NCI-H345 (cell line): ENCODE results near the gene LPP.

ENCODE experiments used
- DNase-seq: peaks from one replicate; lab custom pipeline; 2025; lab: John Stamatoyannopoulos, UW

LPP gene

DNA sequence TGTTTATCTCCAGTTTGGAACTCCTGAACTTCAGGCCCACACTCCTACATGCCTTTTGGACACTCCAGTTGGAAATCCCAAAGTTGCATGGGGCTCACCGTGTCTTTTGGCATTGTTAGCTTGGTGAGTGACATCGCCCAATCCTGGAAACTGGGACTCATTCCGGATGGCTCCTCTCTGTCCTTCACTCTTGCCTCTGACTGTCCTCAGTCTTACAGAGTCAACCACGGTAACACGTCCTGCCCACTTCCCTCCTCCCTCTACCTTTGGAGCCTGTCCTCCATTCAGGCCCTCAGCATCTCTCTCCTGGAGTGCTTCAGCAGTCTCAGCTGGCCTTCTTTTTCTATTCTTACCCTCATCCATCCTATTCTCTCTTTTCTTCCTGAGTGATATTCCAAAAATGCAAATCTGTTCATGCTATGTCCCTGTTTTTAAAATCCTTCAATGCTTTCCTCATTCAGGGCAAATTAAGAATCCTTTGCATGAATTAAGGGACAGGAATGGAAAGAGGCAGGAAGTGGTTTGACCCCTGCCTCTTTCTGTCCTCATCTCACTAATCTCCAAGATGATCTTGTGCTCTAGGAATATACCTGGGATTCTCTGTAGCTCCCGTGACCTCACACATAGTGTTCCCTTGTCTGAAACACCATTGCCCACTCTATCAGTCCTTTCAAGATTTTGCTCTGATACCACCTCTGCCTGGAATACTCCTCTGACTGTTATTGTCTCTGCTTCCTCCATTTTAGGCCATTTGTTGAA lies 42.5 kb downstream of the LPP start:
- no peak for DNase-seq

DNA sequence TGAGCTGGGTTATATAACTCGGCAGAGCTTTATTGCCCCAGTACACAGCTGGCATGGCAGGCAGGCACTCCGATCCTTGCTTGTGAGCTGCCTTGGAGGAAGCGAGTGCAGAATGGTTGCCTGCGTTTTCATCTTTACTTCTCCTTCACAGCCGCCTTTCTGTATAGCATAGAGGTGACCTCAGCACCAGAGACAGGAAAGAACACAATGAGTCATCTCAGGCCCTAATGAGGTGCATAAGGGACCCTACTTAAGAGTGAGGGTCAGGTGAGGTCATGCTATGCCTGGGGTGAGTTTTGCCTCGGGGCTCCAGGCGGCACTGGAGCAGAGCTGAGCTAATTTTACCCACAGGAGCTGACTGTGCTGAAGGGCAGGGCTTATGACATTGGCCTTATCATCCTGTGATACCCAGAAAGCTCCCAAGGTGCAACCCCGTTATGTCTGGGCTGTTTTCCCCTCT lies 43.5 kb downstream of the LPP start:
- DNase-seq, result no peak

DNA sequence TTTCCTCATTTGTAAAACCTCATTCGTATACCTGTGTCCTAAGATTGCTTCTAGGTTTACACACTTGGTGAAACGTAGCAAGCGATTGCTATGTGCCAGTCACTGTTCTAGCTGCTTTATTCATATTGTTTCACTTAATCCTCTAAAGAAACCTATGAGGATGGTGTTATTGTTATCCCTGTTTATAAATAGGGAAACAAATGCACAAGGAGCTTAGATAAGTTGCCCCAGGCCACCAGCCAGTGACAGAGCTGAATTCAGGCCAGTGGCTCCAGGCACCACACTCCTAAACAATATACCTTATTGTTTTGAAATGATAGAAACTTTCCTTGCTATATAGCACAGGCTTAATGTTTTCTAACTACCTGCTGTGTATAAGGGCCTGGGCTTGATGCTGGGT lies 44.0 kb downstream of the LPP start:
- no peak for DNase-seq

DNA sequence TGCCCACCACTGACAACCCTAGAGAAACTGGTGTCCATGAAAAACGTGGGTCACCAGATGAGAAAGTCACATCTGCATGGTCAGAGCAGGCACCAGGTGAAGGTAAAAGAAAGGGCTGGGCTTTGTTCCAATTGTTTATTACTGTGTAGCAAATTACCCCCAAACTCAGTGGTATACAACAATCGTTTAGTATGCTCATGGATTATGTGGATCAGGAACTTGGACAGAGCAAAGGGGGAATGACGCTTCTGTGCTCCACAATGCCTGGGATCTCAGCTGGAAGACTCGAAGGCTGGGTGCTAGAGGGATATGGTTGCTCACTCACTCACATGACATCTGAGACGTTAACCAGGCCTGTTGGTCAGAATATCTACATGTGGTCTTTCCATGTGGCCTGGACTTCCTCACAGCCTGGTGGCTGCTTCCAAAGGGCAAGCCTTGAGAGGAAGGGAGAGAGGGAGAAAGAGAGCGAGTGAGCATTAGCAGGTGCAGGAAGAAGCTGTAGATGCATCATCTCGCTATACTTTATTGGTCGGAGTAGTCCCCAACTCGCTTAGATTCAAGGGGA lies 44.9 kb downstream of the LPP start:
- DNase-seq, result no peak

DNA sequence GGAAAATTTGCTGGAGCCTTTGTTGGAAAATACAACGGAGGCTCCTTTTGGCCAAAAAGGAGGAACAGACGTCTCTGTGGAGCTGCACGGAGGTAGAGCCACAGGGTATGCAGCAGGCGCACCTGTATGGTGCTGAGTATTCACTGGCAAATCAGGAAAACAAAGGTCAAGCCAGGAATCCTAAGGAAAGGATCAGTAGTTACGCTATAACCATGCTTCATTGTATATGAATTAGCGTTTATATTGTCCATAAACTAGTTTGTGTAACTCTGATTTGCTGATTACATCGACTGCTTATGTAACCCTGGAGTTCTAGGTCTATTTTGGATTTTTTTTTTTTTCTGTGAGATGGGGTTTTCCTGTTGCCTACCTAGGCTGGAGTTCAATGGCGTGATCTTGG lies 45.4 kb downstream of the LPP start:
- DNase-seq, result no peak

DNA sequence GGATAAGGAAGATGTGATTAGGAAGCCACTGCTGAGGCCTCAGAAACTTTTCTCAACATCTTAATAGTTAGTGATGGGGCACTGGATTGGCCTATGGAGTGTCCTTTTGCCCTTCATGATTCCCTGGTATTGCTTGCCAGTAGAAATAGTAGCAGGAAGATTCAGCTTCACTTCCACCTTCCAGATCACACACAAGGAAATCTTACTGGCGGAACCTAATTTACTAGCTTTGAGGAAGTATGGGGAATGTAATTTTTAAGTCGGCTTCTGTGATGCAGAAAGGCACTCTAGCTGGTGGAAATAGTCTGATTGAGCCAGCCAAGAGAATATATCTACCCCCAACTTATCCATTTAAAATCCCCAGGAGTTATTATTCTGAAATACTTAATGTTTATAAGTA lies 46.5 kb downstream of the LPP start:
- no peak for DNase-seq

DNA sequence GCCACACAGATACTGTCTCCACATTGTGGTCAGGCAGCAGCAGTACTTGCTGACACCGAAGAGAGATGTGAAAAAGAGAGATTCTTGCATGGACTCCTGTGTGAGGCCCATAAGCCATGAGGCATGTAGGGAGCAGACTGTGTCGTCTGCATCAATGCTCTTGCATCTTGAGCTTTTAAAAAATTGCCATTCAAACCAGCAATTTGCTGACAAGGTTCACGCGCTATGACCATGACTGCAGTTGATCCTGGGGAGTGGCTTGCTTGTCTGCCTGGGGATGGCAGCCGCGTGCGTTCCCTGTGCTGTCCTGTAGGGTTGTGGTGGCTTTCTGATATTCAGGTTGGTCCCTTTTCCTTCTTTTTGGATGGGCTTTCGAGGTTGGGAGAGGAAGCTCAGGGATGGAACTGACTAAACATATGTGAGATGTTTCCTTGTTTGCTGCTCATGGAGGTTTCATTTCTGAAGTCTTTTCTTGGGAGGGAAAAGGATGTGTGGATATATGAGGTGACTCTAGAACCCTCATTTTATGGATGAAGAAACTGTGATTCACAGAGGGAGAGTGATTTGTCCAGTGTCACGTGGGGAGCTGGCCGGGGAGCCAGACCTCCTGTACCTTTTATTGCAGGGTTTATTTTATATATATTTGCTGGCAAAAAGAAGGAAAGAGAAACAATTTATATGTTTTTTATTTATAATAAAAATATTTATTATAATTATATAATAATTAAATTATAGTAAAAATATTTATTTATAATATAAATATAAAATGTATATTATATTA lies 48.6 kb downstream of the LPP start:
- no peak for DNase-seq

DNA sequence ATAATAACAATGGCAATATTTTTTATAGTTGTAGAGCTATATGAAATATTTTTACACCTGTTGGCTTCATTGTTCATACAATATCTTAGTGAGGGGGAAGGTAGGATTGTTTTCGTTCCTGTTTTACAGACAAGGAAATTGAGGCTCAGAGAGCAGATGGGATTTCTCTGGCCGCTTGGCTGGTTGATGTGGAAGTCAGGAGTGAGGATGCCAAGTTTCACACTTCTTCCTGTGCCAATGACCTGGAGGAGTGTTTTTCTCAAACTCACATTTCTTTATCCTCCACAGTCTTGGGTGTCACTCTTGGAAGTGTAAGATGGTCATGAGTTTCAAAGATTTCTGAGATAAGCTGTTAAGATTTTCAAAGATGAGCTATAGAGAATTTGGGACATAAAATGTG lies 50.6 kb downstream of the LPP start:
- no peak for DNase-seq

DNA sequence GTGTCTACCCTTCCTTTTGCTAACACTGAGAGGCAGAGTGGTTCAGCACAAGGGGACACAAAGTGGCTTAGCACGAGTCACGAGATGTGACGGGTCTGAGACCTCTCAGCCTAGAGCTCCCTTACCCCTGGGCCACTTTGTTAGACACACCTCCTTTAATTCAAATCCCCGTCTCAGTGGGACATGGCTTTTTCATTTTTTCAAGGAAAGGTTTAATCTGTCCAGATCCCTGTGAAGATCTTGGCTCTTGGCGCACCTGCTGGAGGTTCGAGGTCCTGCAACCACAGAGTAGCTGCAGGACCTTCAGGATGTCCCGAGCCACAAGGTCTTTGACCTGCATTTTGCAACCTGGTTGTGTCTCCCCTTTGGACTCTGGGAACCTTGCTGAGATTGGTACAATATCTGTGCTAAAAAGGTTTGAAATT lies 52.0 kb downstream of the LPP start:
- DNase-seq, result no peak

DNA sequence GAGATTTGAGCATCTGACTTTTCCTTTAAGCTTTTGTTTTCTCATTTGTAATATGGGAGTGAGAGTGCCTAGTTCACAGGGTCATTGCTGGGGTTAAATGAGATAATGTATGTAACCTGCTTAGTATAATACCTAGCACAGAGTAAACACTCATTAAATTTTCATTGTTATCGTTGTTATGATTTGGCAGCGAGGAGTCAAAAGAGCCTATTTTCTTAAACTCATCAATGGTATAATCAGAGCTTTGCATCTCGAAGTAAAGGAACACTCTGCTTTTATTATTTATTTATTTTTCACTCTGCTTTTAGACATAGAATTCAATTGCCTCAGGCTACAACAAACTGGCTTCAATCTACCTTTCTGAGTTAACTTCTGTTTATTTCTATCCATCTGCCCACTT lies 52.8 kb downstream of the LPP start:
- DNase-seq, result no peak

DNA sequence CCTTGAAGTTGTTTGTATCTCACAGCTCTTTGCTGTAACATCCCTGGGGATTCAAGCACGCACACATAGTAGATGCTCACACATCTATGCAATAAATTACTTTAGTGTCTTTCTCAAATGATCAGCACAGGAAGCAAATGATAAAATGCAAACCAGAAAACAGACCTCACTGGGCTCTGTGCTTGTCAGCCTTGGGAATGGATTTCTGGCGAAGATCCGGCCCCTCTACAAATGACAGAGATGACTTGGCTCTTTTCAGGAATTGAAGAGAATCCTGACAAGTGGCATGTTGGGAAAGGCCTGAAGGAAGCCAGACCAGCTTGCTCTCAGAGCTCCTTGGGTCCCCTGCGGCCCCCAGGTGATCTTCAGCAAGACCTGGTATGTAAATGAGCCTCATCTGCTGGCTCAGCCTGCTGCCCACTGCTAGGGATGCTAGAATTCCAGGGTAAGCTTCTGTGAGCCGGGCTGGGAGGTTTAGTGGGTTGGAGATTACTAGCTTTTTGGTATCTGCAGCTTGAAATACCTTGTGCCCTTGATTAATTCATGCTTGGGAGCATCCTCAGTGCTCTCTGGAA lies 54.1 kb downstream of the LPP start:
- no peak for DNase-seq

DNA sequence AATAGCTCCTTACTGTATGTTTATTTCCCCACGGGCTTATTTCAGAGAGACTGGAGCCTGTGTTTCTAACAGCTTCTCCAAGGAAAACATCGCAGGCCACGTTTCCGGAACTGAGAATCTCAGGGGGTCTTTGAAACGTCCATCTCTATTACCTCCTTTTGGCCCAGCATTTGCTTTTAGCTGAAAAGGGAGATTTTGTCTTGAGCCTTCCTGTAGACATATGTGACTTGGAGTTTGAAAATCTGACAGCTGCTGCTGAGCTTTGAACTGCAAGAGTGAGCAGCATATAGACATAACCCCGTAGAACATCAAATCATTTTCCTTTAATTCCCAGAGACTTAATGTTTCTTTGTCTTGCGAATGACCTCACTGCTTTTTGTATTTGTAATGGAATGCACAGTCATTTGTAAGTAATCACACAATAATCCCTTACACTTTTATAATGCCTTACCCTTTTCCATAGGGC lies 54.6 kb downstream of the LPP start:
- no peak for DNase-seq

DNA sequence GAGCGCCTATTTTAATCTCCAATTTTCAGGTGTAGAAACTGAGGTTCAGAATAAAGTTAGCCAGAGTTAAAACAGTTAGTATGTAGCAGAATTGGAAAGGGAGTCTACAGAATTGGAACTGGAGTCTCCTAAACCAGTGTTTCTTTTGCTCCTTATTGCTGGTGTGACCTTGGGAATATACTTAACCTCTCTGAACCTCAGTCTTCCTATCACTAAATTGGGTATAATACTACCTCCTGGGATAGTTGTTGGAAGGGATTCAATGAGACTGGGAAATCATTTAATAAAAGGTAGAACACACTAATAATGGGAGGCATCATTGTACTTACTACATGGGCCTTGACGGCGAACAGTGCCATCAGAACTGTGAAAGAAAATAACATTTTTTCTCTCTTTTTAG lies 55.1 kb downstream of the LPP start:
- DNase-seq, result no peak

DNA sequence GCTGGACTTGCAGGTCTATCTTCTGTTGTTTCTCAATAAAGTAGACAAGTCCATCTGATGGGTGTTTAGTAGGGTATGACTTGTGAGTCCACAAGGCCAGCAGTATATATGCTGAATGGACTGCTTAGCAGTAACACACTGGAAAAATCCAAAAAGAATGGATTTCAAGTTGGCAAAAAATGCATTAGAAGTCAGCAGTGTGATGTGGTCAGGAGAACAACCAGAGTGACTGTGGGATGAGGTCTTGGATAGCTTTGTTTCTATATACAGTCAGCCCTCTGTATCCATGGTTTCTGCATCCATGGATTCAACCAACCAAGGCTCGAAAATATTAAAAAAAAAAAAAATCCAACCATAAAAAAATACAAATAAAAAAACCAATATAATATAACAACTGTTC lies 55.8 kb downstream of the LPP start:
- no peak for DNase-seq

DNA sequence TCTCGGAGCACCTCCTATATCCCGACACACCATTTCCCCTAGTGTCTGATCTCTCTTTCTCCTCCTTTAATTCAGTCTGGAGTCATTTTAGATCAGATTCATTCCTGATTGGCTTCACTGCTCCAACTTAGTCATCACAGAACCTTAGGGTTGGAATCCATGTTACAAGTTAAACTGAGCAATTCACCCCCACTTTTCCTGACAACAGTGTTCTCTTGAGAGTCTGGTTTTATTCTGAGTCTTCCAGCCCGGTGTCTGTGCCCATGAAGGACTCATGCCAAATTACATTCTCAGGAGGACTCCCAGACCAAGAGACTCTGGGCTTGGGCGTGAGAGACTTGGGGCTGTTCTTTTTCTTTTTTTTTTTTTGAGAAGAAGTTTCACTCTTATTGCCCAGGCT lies 57.5 kb downstream of the LPP start:
- DNase-seq, result no peak

DNA sequence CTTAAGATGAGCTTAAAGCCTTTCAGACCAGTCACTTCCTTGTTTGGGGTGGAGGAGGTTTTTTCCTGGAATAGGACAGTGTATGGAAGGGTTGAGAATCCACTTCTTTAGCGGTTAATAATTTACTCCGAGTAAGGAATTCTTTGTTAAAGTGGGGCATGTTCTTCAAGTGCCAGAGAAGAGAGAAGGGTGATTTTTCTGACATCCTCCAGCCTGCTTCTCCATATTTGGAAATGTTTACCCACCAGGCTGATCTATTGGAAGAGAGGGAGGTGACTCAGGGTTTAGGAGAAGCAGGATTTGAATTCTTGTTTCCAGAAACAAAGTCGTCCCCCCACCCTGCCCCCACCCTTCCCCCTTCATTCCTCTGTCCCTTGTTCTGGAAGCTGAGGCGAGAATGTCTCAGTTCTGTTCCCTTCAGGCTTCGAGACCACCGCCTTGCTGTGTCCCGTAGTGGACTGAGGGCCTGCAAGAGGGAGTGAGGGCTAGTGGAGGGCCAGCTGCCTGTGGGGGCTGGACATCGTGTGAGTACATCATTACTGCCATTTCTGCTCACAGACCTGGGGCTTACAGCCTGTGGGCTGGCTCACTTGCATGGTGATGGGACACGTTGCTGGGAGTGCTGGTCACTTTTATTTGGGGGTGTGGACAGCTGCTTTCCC lies 58.5 kb downstream of the LPP start:
- no peak for DNase-seq

DNA sequence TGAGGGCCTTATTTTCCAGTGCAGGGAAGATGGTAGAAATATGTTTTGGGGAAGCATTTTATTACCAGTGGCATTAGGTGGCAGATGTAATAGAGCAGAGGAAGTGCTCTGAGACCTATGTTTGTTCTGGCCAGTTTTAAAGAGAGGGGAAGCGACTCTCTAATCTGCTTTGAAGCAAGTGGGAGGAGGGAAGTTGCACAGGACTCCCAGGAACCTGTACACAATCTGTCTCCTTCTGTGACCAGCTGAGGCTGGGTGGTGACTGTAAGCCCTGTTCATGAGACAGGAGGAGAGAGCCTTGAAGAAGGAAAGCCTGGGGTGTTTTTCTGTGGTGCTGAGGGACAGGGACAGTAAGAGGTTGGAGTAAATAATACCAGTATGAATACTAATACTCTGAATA lies 60.5 kb downstream of the LPP start:
- no peak for DNase-seq

DNA sequence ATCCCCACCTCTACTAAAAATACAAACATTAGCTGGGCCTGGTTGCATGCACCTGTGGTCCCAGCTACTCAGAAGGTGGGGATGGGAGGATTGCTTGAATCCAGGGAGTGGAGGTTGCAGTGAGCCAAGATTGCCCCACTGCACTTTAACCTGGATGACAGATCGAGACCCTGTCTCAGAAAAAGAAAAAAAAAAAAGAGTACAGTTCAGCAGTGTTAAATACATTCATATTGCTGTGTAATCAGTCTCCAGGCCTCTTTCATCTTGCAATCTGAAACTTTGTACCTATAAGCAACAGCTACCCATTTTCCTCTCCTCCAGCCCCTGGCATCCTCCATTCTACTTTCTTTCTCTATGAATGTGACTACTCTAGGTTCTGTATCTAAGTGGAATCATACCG lies 61.2 kb downstream of the LPP start:
- no peak for DNase-seq

DNA sequence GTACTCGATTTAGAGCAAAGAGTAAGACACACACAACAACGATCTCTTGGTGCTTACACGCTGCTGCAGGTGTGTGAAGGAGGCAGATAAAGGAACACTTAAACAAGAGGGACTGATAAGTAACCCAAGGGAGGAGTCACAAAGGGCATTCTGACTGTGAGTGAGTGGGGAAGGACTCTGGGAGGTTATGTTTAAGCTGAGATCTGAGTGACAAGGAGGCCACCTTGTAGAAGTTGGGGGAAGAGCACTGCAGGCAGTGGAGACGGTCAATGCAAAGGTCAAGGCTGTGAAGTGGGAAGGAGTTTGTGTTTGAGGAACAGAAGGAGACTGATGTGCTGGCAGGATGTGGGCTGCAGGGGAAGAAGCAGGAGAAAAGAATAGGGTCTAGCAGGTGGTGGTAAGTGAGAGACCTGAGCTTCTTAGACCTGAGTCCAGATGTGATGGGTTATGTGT lies 63.1 kb downstream of the LPP start:
- DNase-seq, result no peak

DNA sequence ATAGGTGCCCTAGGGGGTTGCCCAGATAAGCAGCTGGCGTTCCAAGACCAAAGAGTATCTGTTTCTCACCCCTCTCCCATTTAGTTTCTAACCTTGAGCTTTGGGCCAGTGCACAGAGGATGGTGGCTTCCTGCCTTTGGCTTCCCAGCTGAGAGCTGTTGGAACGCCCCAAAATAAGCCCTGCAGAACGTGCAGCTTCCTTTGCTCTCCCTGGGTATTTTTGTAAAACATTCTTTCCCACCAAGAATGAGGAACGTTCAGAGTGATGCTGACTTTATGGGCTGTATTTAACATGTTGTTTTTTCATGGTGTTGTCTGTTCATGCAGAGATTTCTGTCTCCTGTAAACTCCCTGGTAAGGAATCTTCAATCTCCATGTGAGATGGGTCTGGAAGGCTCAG lies 63.8 kb downstream of the LPP start:
- no peak for DNase-seq

DNA sequence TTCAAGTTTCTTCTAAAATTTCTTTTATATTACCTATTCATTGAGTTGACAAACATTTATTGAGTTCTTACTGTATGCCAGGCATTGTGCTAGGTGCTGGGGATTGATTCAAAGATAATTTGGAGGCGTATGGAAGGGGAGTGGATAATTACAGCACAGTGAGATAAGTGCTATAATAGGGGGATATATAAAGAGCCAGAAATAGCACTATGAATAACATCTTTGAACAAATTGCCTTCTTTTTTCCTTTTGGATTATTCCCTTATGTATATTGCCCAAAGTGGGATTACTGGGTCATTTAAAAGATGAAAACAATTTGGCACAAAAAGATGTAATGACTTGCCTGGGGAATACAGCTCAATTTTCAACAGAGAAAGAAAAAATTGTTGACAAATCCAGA lies 64.6 kb downstream of the LPP start:
- DNase-seq, result no peak

DNA sequence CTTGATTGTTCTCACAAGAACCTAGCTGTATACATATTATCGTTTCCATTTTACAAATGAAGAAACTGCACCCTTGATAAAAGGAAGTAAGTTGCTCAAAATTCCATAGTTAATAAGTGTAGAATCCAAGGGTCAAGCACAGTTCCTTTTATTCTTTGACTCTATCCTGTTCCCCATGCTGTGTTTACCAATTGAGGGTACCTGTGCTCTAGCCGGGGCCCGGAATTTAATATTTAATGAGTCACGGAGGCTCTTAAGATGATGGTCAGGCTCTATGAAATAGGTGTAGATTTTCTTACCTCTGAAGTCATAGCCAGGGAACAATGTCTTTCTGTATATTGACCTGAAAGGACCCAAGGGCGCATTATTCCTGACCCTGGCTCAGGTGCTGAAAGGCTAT lies 65.2 kb downstream of the LPP start:
- DNase-seq, result no peak
